ENCODE results near the gene GPR65.

GPR65 gene

DNA sequence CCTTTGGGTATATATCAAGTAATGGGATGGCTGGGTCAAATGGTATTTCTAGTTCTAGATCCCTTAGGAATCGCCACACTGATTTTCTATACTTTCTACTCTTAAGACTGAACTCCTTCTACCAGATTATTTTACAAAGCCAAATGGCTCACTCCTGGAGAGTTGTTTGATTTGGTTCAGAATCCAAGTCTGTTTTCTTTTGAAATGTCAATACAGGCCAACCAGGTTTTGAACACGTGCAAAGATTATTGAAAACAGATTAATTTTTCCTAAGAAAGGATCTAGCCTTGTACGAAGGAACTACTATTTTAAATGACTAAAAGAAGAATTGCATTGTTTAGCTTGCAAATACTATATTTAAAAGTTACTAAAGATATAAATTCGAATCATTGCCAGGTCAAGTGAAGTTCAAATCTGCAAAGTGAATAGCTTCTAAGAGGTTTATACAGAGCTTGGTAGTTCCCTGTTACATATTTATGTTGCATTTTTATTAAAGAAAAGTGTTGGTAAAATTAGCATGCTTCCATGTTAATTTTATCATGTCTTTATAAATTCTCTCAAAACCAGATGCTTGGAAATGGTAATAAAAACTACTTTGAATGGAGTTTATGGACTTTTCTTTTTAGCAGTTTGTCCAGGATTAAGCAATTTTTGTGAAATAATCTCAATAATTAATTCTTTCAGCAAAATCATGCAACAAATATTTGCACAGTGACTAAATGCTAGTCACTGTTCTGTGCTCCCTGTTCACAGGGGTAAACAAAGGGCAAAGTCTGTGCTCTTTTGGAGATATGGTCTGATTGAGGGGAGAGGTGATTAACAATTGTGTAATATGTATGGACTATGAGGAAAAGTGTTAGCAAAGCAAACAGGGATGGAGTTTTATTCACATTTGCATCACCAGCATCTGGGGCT, 38.9 kb downstream of the GPR65 start:
- no peak for DNase-seq

GRCh38 chr14:88044444-88044758, 39.5 kb downstream of the GPR65 start:
- DNase-seq: no peak

DNA sequence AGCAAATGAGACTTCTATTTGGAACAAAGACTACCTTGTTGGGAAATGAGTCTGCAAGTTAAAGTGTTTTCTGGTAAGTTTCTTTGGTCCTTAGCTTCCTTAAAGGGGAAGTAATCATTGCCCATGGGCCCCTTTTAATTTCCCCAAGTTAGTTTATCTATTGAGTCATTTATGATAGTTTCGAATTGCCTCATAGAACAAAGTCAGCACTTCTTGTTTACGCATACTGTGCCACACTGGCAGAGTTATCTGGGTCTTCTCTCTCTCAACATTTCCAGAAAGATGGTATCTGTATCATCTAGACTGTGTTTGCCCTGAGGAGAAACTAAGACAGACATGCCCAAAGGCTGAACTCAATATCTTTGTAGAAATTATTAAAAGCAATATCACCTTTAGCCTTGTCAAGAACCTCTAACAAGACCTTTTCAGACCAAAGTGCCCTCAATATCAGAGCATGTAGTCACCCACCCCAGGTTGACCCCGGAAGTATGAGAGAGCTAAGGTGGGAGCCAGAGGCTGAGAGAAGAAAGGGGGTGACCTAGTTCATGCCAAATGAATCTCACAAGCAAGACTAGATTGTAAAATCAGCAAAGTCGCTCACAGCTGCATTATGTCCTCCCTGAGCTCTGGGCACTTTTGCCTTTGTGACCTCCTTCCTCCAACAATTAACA, 40.0 kb downstream of the GPR65 start:
- no peak for DNase-seq

DNA sequence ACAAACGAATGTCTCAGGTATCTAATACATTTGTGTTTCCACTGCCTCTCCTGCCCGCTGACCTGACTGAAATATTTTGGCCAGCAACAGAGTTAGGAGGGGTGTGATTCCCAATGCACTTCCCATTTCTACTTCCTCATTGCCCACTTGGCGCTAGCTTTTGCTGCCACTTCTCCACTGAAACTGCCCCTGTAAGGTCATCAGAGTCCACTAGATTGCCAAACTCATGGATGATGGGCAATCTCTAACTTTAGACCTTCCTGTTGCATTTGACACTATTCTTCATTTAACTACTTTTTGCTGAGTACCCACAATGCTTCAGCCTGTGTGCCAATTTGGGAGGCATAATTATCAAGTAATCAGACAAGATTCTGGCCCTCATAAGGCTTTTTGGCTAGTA, 40.8 kb downstream of the GPR65 start:
- DNase-seq: no peak

GRCh38 chr14:88048351-88048750, 43.4 kb downstream of the GPR65 start:
- no peak for DNase-seq

- DNase-seq: no peak
Observed at GRCh38 chr14:88049266-88049665, 44.3 kb downstream of the GPR65 start.

DNA sequence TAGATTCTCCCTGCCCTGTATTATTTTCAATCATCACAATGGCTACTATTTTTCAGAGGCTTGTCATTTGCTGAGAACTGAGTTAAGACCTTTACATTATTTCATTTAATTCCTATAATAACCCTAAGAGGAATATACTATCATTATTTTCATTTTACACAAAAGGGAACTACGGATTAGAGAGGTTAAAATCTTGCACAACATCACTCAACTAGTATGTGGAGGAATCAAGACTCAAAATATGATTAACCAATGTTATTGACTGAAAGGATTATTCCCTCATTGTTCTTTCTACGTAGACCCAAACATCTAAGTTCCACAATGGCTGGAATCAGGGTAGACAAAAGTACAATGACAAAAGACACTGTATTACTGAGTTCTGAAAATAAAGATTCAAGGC, 45.0 kb downstream of the GPR65 start:
- DNase-seq: no peak

DNA sequence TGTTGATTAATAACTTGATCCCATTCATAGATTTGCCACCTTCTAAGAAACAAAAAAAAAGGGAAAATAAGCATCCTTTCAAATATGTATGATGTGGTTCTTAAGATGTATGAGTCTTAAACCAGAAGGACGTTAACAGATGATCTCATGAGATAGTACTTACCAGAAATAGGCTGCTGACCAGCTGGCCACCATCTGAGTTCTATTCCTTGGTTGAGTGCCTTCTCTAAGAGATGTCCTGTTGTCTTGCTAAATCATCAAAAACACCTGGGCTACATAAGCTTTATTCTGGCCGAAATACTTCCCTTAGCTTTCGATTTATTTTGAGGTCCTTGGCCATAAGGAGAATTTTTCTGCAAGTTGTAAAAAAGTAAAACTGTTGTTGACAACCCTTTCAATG, 55.6 kb downstream of the GPR65 start:
- no peak for DNase-seq

- no peak for DNase-seq
Observed at GRCh38 chr14:88063811-88064210, 58.9 kb downstream of the GPR65 start.

Measured in NCI-H510A treated with DMSO at 0.1 percent for 48 hours (cell line).